HG03175 (cell line): ENCODE measurements around the gene UMAD1.
"Not testable (repeated sequence)": the region's sequence is repeated elsewhere in the genome, so short reads cannot be mapped to it uniquely, and the experiment has no call there.

ENCODE experiments used
- ATAC-seq: cut with Tn5 transposase; IDR thresholded peaks from one replicate; pipeline ENCODE4 v1.9.1; 2021; ENCODE audit warnings: mild to moderate bottlenecking, moderate library complexity; ENCODE audit not compliant: unreplicated experiment

The UMAD1 gene

DNA sequence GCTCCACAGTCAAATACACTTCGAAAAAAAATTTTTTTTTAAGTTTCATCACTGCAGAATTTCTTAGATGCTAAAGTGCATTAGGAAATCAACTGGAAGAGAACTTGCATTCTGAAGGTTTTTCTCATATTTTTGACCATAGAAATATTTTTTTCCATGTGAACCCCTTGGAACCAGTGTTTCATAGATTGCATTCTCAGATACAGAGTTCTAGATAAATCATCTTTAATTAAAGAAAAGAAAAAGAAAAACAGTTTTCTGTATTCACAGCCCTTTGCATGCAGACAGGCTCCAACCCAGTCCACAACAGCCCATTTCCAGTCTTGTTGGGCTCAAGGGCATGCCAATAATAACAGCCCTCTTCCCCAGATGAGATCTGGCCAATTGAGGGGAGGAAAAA, 153.4 kb downstream of the UMAD1 start:
- ATAC-seq, result no peak

DNA sequence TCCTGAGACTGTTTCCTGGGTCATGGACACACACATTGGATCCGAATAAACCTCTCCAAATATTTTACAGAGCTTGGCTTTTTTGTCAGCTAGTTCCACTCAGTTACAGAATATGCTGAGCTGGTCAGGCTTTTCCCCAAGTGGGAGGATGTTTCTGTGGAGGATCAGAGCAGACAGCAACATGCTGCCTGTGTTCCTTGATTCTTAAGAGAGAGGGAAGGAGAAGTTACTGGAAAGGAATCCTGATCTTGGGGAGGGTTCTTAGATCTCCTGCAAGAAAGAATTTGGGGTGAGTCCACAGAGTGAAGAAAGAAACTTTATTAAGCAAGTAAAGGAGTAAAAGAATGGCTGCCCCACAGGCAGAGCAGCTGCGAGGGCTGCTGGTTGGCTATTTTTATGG, 154.7 kb downstream of the UMAD1 start:
- ATAC-seq, result no peak

DNA sequence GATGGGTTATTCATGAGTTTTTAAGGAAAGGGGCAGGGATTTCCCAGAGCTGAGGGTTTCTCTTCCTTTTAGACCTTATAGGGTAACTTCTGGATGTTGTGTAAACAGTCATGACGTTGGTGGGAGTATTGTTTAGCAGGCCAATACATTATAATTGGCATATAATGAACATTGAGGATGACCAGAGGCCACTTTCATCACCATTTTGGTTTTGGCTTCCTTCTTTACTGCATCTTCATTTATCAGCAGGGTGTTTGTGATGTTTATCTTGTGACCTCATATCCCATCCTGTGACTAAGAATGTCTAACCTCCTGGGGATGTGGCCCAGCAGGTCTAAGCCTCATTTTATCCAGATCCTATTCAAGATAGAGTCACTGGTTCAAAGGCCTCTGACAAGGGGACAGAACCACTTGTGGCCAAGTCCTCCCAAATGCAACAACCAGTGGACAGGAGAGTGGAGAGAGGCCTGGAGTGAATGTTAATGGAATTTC, 155.1 kb downstream of the UMAD1 start:
- no peak for ATAC-seq

DNA sequence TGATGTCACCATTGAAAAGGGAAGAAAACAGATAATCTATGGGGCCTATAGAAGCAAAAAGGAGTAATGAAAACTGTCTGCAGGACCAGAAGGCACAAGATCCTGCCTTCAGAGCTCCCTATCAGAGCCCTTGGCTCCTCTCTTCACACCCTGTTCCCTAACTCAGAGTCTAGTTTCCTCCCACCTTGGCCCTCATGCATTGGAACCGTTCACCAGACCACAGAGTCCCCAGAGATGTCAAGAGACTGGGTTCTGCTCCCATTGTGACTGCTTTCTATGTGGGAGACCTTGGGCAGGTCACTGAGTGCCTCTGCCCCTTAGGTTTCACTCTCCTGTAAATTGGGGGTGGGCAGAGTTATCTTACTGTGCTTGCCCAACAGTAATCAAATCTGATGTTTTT, 158.0 kb downstream of the UMAD1 start:
- ATAC-seq, result no peak

DNA sequence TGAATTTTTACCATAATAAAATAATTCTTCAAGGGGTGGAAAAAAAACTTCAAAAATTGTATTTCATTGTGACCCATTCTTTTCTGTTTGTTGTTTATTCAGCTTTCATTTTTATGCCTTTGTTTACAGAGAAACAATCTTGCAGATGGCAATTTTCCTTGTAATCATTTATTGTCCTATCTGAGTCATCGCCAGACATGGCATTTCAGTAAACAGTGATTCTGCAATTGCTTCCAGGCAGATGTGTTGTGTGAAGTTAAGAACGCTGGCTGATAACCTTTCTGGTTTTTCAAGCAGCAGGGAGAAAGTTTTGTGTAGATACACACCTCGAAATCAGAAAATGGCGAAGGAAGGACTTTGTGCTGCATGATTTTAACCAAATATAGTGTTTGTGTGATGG, 158.6 kb downstream of the UMAD1 start:
- ATAC-seq, result no peak

DNA sequence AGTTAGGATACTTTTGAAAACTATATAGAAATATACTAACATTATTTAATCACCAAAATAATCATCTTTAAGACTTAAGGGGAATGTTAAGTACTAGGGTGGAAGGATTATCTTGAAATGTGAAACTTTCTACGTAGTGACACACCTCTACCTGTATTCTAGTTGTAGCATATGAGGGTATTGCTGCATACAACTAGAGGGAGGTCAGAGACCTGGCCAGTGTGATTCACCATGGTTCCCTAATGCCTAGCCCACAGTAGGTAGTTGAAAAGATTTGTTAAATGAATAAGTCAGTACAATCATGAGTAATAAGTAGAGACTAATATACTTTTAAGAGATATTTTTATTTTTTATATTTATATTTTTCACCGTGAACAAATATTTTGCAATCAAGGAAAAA, 162.0 kb downstream of the UMAD1 start:
- ATAC-seq, result no peak

DNA sequence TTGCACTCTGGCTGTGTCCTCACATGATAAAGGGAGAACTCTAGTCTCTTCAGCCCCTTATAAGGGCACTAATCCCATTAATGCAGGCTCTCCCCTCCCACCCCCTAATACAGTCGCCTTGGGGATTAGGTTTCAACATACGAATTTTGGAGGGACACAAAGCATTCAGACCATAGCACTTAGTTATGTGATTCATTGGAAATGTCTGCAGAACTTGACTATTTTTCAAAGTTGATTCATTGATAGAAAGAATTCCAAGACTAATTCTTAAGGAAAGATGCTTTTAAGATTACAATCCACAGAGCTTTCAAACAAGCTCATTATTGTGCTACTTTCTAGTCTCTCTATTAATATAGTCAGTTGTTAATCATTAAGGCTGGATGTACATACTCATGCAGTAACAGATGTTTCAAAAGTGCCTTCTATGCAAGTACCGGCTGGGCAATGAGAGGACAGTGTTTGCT, 163.2 kb downstream of the UMAD1 start:
- peak; percentile 69 for ATAC-seq

DNA sequence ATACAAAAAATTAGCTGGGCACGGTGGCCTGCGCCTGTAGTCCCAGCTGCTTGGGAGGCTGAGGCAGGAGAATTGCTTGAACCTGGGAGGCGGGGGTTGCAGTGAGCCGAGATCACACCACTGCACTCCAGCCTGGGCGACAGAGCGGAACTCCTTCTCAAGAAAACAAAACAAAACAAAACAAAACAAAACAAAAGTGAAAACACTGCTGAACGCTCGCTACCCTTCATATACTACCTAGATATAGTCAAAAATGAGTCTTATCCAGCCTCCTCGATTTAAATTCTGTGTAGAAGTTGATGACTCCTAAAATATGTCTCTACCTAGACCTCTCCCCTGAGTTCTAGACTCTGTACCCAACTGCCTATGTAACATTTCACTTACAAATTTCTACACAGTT, 164.3 kb downstream of the UMAD1 start:
- not testable (repeated sequence) for ATAC-seq

DNA sequence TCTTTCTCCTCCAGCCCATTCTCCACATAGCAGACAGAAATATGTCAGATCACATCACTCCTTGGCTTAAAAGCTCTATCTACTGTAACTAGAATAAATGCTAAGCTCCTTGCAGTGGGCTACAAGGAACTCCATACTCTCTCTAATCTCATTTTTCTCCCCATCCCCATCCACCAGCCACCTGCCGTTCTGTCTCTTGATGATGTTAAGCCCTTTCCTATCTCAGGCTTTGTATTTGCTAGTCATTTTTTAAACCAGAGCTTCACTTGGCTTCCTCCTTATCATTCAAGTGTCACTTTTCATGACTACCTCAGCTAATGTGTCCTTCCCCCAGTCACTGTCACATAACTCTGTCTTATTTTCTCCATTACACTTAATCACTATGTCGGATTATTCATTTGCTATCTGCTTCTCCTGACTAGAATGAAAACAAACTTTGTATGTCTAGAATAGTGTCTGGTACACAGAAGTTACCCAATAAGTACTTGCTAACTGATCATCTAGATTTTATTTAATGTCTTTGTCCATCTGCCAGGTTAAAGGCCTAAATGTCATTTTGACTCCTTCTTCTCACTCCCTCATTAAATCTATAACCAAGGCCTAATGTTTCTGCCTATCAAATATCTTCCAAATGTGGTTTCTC, 165.1 kb downstream of the UMAD1 start:
- no peak for ATAC-seq

DNA sequence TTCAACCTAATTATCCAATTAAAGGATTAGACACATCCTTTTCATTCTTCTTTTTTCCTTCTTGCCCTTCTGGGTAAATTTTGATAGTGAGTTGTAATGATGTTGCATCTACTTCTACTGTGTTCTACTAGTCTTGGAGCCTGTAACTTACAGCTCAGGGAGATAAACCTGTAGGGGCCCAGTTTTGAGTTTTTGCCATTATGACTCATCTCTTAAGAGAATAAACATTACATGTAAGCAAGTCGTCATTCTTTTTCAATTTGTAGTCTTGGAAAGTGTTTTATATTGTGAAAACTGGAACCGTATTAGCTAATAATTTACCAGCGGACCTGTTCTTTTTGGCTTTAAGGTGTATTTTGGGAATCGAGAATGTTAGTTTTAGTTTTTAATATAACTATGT, 167.6 kb downstream of the UMAD1 start:
- no peak for ATAC-seq

DNA sequence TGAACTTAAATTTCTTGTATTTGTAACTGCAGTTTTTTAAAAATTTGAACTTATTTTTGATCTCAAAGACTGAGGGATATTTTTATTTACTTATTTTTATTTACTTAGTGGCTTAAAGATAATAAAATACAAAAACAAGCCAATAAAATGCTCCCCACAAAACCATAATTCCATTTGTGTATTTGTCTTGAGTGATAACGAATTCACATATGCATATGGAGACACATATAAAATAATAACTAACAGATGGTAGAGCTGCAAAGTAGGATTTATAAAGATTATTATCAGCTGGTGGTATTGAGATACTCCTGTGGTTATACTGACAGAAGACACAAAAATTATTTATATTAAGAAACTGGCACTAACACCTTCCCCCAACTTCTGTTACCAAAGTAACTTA, 168.1 kb downstream of the UMAD1 start:
- ATAC-seq, result no peak

DNA sequence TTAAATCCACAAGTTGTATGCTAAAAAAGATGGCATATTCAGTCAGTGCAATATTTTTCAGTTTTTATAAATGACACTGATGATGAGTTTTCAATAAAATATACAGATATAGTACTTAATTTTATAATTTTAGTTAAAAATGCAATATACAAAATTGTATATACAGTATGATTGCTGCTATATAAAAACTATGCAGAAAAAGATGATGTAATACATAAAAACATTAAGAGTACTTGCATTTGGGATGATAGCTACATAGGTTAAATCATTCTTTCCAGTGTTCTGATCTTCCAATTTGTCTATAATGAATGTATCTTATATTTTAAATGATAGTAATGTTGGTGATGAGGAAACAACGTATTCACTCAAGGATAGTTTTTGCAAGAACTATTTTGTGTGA, 169.8 kb downstream of the UMAD1 start:
- ATAC-seq, result no peak

DNA sequence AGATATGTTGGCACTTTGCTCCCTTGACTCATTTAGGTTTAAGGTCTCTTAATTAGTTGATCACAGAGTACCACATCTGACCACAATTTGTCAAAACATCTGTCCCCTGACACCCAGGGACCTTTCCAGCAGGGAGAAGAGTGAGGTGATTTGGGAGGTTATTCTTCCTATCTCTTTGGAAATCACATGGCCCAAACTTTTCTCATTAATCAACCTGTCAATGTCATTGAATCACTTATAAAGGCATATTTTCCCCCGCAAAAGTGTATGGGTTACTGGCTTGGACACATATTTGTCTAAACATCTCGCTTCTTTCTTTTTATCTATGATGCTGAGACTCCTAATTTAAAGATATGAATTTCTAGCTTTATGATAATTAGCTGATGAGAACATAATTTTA, 170.3 kb downstream of the UMAD1 start:
- no peak for ATAC-seq

DNA sequence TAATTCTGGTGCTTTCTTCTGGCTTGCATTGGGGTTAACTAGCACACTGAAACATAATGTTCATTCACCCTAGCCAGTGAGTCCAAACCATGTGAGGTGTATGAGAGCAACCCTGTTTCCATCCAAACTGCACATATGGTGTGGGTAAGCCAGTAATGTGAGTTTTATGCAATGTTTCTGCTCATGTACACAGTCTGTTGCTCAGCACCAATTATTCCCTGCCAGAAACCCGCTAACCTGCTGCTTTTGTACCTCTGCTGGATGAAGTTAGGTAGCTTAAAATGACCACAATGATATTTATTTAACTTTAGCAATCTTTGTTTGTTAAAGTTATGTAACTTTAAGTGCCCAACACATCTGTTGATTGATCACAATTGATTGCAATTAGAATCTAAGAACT, 171.6 kb downstream of the UMAD1 start:
- ATAC-seq, result no peak

DNA sequence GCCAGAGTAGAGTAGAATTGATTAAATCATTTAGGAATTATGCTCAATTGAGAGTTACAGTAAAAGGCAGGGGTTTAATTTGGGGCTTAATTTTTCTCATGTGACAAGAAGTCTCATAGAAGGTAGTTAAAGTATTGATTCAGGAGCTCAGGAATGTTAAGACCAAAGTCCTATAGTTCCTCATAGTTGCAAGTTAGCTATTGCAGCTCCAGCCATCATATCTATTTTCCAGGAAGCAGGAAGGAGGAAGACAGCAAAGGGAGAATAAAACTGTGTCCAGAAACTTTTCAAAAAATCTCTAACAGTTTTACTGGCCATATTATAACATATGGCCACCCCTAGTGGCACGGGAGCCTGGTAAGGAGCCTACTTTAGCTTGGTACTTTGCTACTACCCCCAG, 174.8 kb downstream of the UMAD1 start:
- ATAC-seq, result no peak

DNA sequence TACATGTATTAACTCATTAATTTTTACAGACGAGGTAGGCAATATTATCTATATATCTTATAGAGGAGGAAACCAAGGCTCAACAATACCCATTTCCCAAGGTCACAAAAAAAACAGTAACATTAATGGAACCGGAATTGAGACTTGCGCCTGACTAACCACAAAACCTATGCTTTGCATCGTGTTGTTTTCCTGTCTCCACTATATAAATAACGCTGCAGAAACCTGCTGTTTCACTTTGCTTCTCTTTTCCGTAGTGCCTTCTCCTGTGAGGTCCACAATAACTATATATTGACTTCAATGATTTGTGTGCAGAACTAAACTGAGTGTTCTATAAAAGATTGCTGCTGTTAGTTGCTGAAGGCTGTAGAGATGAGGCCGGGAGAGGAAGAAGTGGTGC, 175.5 kb downstream of the UMAD1 start:
- ATAC-seq, result peak; percentile 29

DNA sequence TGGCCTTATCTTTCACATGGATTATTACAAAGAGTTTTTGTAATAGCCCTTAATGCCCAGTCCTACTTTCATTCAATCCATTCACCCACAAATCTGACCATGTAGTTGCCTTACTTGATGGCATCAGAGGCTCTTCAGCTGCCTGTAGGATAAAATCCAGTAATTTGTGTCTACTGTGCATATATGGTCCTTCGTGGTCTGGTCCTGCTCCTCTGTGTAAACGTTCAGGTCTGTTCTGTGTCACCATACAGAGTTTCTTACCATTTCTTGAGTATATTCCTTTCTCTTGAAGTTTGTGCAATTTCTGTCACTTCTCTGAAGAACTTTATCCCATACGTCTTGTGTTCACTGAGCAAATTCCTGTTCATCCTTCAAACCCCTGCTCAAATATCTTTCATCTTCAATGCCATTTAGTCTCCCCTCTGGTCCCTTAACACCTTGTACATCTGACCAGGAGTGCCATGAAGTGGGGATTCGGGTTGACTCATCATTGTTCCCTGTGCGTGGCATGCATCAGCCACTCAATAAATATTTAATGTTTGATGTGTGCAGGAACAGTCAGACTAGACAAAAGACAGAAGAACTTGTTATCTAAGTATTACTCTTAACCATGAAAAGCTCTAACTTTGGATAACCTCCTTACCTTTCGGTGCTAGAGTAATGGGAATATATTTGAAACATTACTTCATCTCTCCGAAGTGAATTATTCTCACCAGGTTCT, 176.4 kb downstream of the UMAD1 start:
- peak; percentile 22 for ATAC-seq

DNA sequence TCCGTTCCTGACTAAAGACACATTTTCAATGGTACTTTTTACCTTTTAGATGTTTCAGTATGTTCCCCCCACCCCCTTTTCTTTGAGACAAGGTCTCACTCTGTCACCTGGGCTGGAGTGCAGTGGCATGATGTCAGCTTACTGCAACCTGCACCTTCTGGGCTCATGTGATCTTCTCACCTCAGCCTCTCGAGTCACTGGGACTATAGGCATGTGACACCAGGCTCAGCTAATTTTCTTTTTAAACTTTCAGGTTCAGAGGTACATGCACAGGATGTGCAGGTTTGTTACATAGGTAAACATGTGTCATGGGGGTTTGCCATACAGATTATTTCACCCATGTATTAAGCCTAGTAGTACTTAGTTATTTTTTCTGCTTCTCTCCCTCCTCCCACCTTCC, 177.2 kb downstream of the UMAD1 start:
- no peak for ATAC-seq

DNA sequence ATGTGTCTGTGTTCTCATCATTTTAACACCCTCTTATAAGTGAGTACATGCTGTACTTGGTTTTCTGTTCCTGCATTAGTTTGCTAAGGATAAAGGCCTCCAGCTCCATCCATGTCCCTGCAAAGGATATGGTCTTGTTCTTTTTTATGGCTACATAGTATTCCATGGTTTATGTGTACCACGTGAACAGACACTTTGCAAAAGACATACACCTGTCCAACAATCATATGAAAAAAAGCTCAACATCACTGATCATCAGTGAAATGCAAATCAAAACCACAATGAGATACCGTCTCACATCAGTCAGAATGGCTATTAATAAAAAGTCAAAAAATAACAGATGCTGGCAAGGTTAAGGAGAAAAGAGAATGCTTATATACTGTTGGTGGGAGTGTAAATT, 177.6 kb downstream of the UMAD1 start:
- ATAC-seq, result not testable (repeated sequence)

DNA sequence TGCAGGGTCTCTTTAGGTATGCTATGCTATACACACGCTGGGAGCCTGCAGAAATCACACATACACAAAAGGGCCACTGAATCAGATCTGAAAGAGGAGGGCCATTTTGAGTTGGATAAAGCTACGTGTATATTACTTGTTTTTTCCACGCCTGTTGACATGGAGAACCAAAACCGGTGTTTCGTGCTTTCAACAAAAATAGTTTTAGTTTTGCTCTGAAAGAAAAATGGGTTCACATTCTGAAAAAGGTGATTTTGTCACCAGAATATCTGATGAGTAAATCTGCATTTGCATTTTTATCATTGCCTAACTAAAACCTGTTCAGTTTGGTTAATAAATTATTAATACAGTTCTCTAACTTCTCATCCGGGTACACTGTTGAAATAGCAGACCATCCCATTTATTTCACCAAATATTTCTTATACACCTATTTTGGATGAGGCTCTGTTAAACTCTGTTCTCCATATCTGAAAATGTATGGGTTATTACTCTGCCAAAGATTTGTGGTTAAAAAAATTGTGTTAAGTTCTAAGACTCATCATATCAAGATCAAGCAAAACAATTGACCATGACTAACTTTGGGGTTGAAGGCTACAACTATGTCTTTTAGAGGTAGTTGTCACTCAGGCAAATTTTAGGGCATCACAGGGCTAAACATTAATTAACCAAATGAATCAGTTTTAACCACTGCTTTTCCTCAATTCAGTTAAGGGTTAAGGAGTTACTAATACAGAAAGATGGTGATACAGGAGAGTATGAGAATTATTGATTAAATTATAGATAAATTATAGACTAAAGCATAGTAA, 179.1 kb downstream of the UMAD1 start:
- ATAC-seq, result peak; percentile 51

DNA sequence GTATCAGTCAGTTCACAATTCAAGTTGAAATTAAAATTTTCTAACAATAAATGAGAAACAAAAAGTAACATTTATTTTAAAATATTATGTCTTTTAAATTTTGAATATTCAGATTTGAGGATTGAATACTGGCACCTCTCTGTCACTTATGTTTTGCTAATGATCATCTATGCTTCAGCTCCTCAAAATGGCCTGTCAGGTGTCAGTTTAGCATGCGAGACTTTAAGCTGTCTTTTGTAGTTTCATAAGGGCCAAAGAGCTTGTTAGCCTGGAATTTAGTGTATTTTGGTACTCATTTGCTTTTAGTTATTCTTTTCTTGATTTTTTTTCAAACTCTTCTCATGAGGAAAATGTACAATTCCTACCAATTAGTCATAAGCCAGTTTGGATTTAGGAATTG, 179.9 kb downstream of the UMAD1 start:
- no peak for ATAC-seq

DNA sequence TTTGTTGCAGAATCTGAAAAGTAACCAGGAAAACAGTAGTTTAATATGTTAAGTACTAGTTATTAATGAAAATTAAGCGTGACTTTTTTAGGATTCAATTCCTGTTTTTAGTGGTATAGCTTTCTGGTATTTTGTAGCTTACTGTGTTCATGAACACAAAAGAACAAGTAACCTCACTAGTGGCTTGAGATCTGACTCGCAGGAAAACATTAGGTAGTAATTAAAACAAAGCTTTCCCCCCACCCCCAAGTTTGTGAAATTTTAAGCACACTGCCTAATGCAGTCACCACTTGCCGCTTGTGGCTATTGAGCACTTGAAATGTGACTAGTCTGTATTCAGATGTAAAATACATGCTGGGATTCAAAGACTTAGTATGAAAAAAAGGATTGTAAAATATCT, 180.4 kb downstream of the UMAD1 start:
- ATAC-seq, result peak; percentile 29
